HT1080 (cell line): ENCODE data around the gene HIVEP3. TPM values are rescaled to one million over a fixed set of nuclear protein-coding genes. Genes with fewer than 3 reads are reported as not detected.
"Not testable (repeated sequence)": the region's sequence is repeated elsewhere in the genome, so short reads cannot be mapped to it uniquely, and the experiment has no call there.

Source experiments
- DNase-seq: peaks from one replicate; pipeline ENCODE4 v3.0.0-alpha.2; 2015; ENCODE audit warnings: low read depth
- total RNA-seq: library from RNA; depleted of rRNA; stranded (reverse); fragments of >200 nt; shearing (Covaris generic); gene quantifications from 2 replicates; pipeline ENCODE4 v1.2.3, GENCODE V29; 2014

The HIVEP3 gene
- total RNA-seq, 1 experiment from 2014 or later, result 6.2 TPM

- DNase-seq, result no peak
Observed at GRCh38 chr1:41566969-41567368, 351.8 kb downstream of the HIVEP3 start.

- DNase-seq, result no peak
Observed at GRCh38 chr1:41566274-41566885, 352.3 kb downstream of the HIVEP3 start.

GRCh38 chr1:41564741-41565475 is 353.8 kb downstream of the HIVEP3 start:
- no peak for DNase-seq

- DNase-seq, result no peak
Observed at GRCh38 chr1:41562328-41562727, 356.4 kb downstream of the HIVEP3 start.

GRCh38 chr1:41560931-41561330 is 357.8 kb downstream of the HIVEP3 start:
- no peak for DNase-seq

- no peak for DNase-seq
Observed at GRCh38 chr1:41560496-41560895, 358.2 kb downstream of the HIVEP3 start.

GRCh38 chr1:41559331-41559730 is 359.4 kb downstream of the HIVEP3 start:
- no peak for DNase-seq

GRCh38 chr1:41558761-41559171 is 360.0 kb downstream of the HIVEP3 start:
- DNase-seq, result no peak

- DNase-seq, result no peak
Observed at GRCh38 chr1:41557751-41558455, 360.8 kb downstream of the HIVEP3 start.

GRCh38 chr1:41554746-41555145 is 364.0 kb downstream of the HIVEP3 start:
- not testable (repeated sequence) for DNase-seq

GRCh38 chr1:41547781-41548560 is 370.8 kb downstream of the HIVEP3 start:
- DNase-seq, result peak; percentile 18

GRCh38 chr1:41547336-41547735 is 371.4 kb downstream of the HIVEP3 start:
- DNase-seq, result no peak

- no peak for DNase-seq
Observed at GRCh38 chr1:41546833-41547135, 371.9 kb downstream of the HIVEP3 start.

GRCh38 chr1:41545996-41546832 is 372.5 kb downstream of the HIVEP3 start:
- DNase-seq, result no peak

- no peak for DNase-seq
Observed at GRCh38 chr1:41542196-41542930, 376.4 kb downstream of the HIVEP3 start.

GRCh38 chr1:41541592-41541952 is 377.1 kb downstream of the HIVEP3 start:
- DNase-seq, result no peak

- DNase-seq, result peak; percentile 67
Observed at GRCh38 chr1:41540886-41541591, 377.7 kb downstream of the HIVEP3 start.

GRCh38 chr1:41539999-41540398 is 378.7 kb downstream of the HIVEP3 start:
- no peak for DNase-seq

- no peak for DNase-seq
Observed at GRCh38 chr1:41539418-41539805, 379.3 kb downstream of the HIVEP3 start.
